Measurements from ENCODE around the gene CHST9. TPM values are rescaled to one million over a fixed set of nuclear protein-coding genes. Genes with fewer than 3 reads are reported as not detected.

CHST9 gene
- total and polyA plus RNA-seq, 2 donors (not counting 3 experiments of a cell fraction or from before 2014, with no cell fraction given) = not detected

GRCh38 chr18:26943906-26944305 is 241.2 kb downstream of the CHST9 start:
- TF ChIP-seq EZH2 (IDR thresholded peaks at IDR 0.05; ENCODE audit: borderline replicate concordance, low read depth, low read length, severe bottlenecking) = no peak
- TF ChIP-seq FOS (IDR thresholded peaks at IDR 0.05; ENCODE audit: borderline replicate concordance, insufficient read depth, low read length) = no peak
- no peak for TF ChIP-seq POLR2AphosphoS5 (IDR thresholded peaks at IDR 0.05; ENCODE audit: insufficient read depth, low read depth, low read length)
- TF ChIP-seq JUN (IDR thresholded peaks at IDR 0.05; ENCODE audit: borderline replicate concordance, insufficient read depth, insufficient read length, low read depth) = no peak
- TF ChIP-seq MYC (IDR thresholded peaks at IDR 0.05; ENCODE audit: low read depth, low read length) = no peak
- no peak for TF ChIP-seq POLR2A (IDR thresholded peaks at IDR 0.05; ENCODE audit: low read depth, low read length)
- TF ChIP-seq CTCF (IDR thresholded peaks at IDR 0.05; ENCODE audit: extremely low read depth in 1 of 2, insufficient read depth in 1 of 2, low read depth in 1 of 2, low read length in 2 of 2) = no peak
- no peak for TF ChIP-seq MAX (IDR thresholded peaks at IDR 0.05; ENCODE audit: insufficient read depth, insufficient read length)
- TF ChIP-seq GATA2 (IDR thresholded peaks at IDR 0.05; ENCODE audit: insufficient read depth, insufficient read length, low read depth, low read length) = no peak
- Histone ChIP-seq H3K27me3 (ENCODE audit: control insufficient read depth in 2 of 2, insufficient read depth in 2 of 2, low read length in 2 of 2) (no peaks in the 10 kb centered on the region), H3K9me1 (replicated peaks; ENCODE audit: control insufficient read depth, extremely low read depth, insufficient read depth, low read length) (no peaks in the 10 kb centered on the region), H3K4me2 (ENCODE audit: insufficient read depth, low read length) (no peak overlapping the region), H3K79me2 (ENCODE audit: control insufficient read depth, insufficient read depth, low read length) (no peaks in the 10 kb centered on the region), H3K9me3 (replicated peaks; ENCODE audit: control insufficient read depth, insufficient read depth, low read length) (peaks cover 3% of the 10 kb centered on the region), H3K36me3 (ENCODE audit: control insufficient read depth in 2 of 2, extremely low read depth in 1 of 2, insufficient read depth in 2 of 2, low read length in 2 of 2) (no peaks in the 10 kb centered on the region), H3K9ac (replicated peaks; ENCODE audit: extremely low read depth, insufficient read depth, low read length) (no peak overlapping the region), H3K4me3 (replicated peaks in 1 of 3; ENCODE audit: insufficient read depth in 1 of 3, low read depth in 1 of 3, low read length in 3 of 3) (no peak overlapping the region), H4K20me1 (replicated peaks; ENCODE audit: control insufficient read depth, extremely low read depth, insufficient read depth, low read length) (no peaks in the 10 kb centered on the region), H3K27ac (ENCODE audit: insufficient read depth, low read depth, low read length) (no peak overlapping the region), H3K4me1 (ENCODE audit: control insufficient read depth, extremely low read depth, insufficient read depth, low read length) (no peaks in the 10 kb centered on the region), H2AFZ (ENCODE audit: low read depth, low read length) (no peak overlapping the region)
- no TSS peak for BruUV-seq (replicated peaks)
- dilution Hi-C loops (cut with MboI; ENCODE audit: extremely low pct_ligation_motif_present, low sequenced_read_pairs) = no loop called here
- intact Hi-C loops (cut with micrococcal nuclease) = no loop called here
- CTCF ChIA-PET = no interaction called here
- DNase-seq (ENCODE audit: low read depth, low spot score) (no peak), FAIRE-seq (no peak)
- POLR2A ChIA-PET = no interaction called here

All from endothelial cell of umbilical vein (primary cell).